ENCODE results near the gene POLN. TPM values are rescaled to one million over a fixed set of nuclear protein-coding genes. Genes with fewer than 3 reads are reported as not detected.

The POLN gene
- polyA plus RNA-seq, 3 donors: 0.08 to 0.33 (median 0.28) TPM

DNA sequence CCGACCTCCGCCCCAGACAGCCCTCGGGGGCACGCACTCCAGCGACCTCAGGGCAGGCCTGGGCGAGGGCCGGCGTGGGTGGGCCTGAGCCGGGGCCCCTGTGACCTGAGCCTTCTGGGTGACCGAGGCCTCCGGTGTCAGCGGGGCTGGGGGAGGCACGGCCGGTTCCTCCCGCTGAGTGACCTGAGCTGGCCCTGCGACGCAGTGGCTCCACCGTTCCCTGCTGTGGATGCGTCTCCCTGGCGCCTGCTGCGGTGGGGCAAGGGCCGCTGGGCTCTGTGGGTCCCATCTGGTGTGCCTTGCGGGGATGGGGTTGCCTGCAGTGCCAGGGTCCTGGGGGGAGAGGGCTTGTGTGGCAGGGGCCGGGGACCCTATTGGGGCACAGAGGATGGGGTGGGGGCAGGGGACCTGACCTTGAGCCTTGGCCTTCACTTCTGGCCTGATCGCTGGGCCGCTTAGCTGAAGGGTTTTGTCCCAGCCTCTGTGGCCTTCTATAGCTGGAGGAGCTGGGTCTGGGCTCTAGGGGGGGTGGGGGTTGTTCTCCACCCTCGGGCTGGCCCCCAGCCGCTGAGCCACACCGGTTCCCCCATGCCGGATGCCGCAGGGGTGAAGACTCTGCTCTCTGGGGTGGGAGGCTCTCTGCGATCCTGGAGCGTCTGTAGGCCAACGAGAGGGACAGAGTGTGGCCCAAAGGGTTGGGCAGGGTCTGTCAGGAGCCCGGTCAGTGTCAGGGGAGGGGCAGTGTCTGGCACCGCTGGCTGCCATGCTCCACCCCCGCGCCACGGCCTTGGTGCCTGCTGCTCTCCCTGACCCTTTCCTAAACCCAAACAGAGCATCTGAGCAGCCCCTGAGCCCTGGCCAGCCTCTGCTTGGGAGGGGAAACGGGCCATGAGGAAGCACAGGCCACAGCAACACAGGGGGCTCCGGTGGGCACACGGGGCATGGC lies 180.5 kb downstream of the POLN start:
- no peaks in the 10 kb centered on the region for H4K20me1 ChIP-seq (ENCODE audit: insufficient read depth, low read length)
- H3K4me3 ChIP-seq (replicated peaks in 1 of 3; ENCODE audit: low read depth in 2 of 3, low read length in 3 of 3): no peak overlapping the region
- WGBS (ENCODE audit: insufficient coverage): 94% methylated on average over 41 of the region's 42 CpGs
- TF ChIP-seq, protein P1, sequence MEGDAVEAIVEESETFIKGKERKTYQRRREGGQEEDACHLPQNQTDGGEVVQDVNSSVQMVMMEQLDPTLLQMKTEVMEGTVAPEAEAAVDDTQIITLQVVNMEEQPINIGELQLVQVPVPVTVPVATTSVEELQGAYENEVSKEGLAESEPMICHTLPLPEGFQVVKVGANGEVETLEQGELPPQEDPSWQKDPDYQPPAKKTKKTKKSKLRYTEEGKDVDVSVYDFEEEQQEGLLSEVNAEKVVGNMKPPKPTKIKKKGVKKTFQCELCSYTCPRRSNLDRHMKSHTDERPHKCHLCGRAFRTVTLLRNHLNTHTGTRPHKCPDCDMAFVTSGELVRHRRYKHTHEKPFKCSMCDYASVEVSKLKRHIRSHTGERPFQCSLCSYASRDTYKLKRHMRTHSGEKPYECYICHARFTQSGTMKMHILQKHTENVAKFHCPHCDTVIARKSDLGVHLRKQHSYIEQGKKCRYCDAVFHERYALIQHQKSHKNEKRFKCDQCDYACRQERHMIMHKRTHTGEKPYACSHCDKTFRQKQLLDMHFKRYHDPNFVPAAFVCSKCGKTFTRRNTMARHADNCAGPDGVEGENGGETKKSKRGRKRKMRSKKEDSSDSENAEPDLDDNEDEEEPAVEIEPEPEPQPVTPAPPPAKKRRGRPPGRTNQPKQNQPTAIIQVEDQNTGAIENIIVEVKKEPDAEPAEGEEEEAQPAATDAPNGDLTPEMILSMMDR (IDR thresholded peaks at IDR 0.05): no peak
- peaks cover 18 to 33% of the 10 kb centered on the region in 2 donors for H3K27me3 ChIP-seq (ENCODE audit: control insufficient read depth in 2 of 2, insufficient read depth in 2 of 2, low read length in 2 of 2)
- DNase-seq: no peak
- no peak overlapping the region for H3K9ac ChIP-seq (ENCODE audit: insufficient read depth, low read length, poor library complexity, severe bottlenecking)
- Mint-ChIP-seq H3K36me3 (no peaks in the 10 kb centered on the region), H3K4me1 (peaks cover 2% of the 10 kb centered on the region), H3K27me3 (ENCODE audit: low read depth in 3 of 3) (peaks cover 25 to 51% (median 30%) of the 10 kb centered on the region in 3 donors), H3K27ac (no peak overlapping the region), H3K9me3 (peaks cover 0 to 8% (median 2%) of the 10 kb centered on the region in 7 donors), H3K4me3 (peak overlapping the region in 1 of 2 donors; percentile 39)
- no peaks in the 10 kb centered on the region for H3K36me3 ChIP-seq (replicated peaks in 1 of 2; ENCODE audit: control insufficient read depth in 1 of 2, insufficient read depth in 2 of 2, low read length in 2 of 2)
- no peak overlapping the region for H3K4me2 ChIP-seq (replicated peaks; ENCODE audit: extremely low read depth, low read length, poor library complexity, severe bottlenecking)
- intact Hi-C loops (cut with micrococcal nuclease): no loop called here
- no peak overlapping the region for H3K27ac ChIP-seq (ENCODE audit: low read depth in 1 of 2, low read length in 2 of 2)
- no peaks in the 10 kb centered on the region for H3K79me2 ChIP-seq (ENCODE audit: insufficient read depth, low read length)
- H3K9me3 ChIP-seq (replicated peaks in 1 of 2; ENCODE audit: control insufficient read depth in 1 of 2, insufficient read depth in 1 of 2, low read length in 2 of 2): peaks cover 0 to 5% of the 10 kb centered on the region in 2 donors
- no peak overlapping the region for H2AFZ ChIP-seq (ENCODE audit: insufficient read depth, low read depth, low read length, poor library complexity, severe bottlenecking)
- peaks cover 3 to 13% of the 10 kb centered on the region in 2 donors for H3K4me1 ChIP-seq (ENCODE audit: control insufficient read depth in 1 of 2, insufficient read depth in 2 of 2, low read length in 2 of 2)

- peaks cover 3 to 13% of the 10 kb centered on the region in 2 donors for H3K4me1 ChIP-seq (ENCODE audit: control insufficient read depth in 1 of 2, insufficient read depth in 2 of 2, low read length in 2 of 2)
- DNase-seq: no peak
- H3K4me1 Mint-ChIP-seq: peaks cover 2% of the 10 kb centered on the region
- H3K36me3 Mint-ChIP-seq: no peaks in the 10 kb centered on the region
- H3K27ac ChIP-seq (ENCODE audit: low read depth in 1 of 2, low read length in 2 of 2): no peak overlapping the region
- no peak overlapping the region for H3K4me3 Mint-ChIP-seq
- H3K27ac Mint-ChIP-seq: no peak overlapping the region
- H3K9me3 Mint-ChIP-seq: peaks cover 0 to 10% (median 2%) of the 10 kb centered on the region in 7 donors
- 64% methylated on average over 50 of the region's 54 CpGs for WGBS (ENCODE audit: insufficient coverage)
- H3K4me3 ChIP-seq (replicated peaks in 1 of 3; ENCODE audit: low read depth in 2 of 3, low read length in 3 of 3): no peak overlapping the region
- H4K20me1 ChIP-seq (ENCODE audit: insufficient read depth, low read length): no peaks in the 10 kb centered on the region
- peaks cover 0 to 5% of the 10 kb centered on the region in 2 donors for H3K9me3 ChIP-seq (replicated peaks in 1 of 2; ENCODE audit: control insufficient read depth in 1 of 2, insufficient read depth in 1 of 2, low read length in 2 of 2)
- no peaks in the 10 kb centered on the region for H3K79me2 ChIP-seq (ENCODE audit: insufficient read depth, low read length)
- H3K9ac ChIP-seq (ENCODE audit: insufficient read depth, low read length, poor library complexity, severe bottlenecking): no peak overlapping the region
- H3K36me3 ChIP-seq (replicated peaks in 1 of 2; ENCODE audit: control insufficient read depth in 1 of 2, insufficient read depth in 2 of 2, low read length in 2 of 2): no peaks in the 10 kb centered on the region
- intact Hi-C loops (cut with micrococcal nuclease): no loop called here
- no peak overlapping the region for H2AFZ ChIP-seq (ENCODE audit: insufficient read depth, low read depth, low read length, poor library complexity, severe bottlenecking)
- H3K27me3 ChIP-seq (ENCODE audit: control insufficient read depth in 2 of 2, insufficient read depth in 2 of 2, low read length in 2 of 2): peaks cover 23 to 39% of the 10 kb centered on the region in 2 donors
- H3K4me2 ChIP-seq (replicated peaks; ENCODE audit: extremely low read depth, low read length, poor library complexity, severe bottlenecking): no peak overlapping the region
- TF ChIP-seq, protein P1 (IDR thresholded peaks at IDR 0.05): no peak
- H3K27me3 Mint-ChIP-seq (ENCODE audit: low read depth in 3 of 3): peaks cover 32 to 59% (median 37%) of the 10 kb centered on the region in 3 donors
Observed at GRCh38 chr4:2060611-2061185, 181.2 kb downstream of the POLN start.

Measured in CD14-positive monocyte (primary cell).